ENCODE results near the gene DYNLT2B.
A peak's percentile ranks its signal among the peaks of the same experiment; 100 is the strongest.

DYNLT2B gene

DNA sequence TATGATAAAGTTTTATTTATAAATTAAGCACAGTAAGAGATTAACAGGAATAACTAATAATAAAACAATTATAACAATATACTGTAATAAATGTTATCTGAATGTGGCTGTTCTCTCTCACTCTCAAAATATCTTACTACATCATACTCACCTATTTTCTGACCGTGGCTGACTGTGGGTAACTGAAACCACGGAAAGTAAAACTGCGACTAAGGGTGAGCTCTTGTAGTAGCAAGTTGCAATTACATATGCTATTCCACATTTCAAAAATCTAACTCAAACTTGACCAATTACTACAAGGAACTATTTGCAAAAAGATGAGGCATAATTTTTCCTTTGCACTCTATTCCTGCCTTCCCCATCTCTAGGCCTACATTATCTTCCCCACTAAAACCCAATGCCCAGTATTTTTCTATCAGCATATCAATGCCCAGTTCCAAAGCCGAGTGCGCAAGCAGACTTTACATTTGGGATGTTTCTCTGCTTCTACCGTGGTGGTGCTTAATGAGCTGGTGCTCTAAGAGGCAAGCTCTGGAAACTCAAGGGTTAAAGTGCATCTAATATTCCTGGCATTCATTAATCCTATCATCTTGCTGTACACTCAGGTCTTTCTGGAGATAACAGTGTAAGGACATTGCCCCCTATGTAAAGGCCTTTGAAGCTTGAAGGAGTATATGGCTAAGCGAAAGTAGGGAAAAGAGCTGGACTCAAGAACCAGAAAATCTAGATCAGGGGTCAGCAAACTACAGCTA lies 37.2 kb downstream of the DYNLT2B start:
- no peak for DNase-seq (ENCODE audit: low spot score)
- no peaks in the 10 kb centered on the region for H3K9me3 ChIP-seq (replicated peaks in 1 of 2; ENCODE audit: control insufficient read depth in 2 of 2, insufficient read depth in 1 of 2, low read depth in 1 of 2, low read length in 2 of 2)
- H3K4ac ChIP-seq (ENCODE audit: low read length), result no peak overlapping the region
- H2BK5ac ChIP-seq (ENCODE audit: low read length), result no peak overlapping the region
- H3K18ac ChIP-seq (ENCODE audit: low read length), result no peak overlapping the region
- H2AK5ac ChIP-seq (ENCODE audit: low read depth, low read length), result no peak overlapping the region
- H3K9ac ChIP-seq (ENCODE audit: low read depth, low read length, poor library complexity), result no peak overlapping the region
- no peaks in the 10 kb centered on the region for H3K79me1 ChIP-seq (ENCODE audit: low read depth, low read length)
- no peak overlapping the region for H2BK15ac ChIP-seq (ENCODE audit: low read length)
- no peaks in the 10 kb centered on the region for H3K27me3 ChIP-seq (ENCODE audit: control insufficient read depth in 3 of 3, insufficient read depth in 3 of 3, low read depth in 1 of 3, low read length in 3 of 3)
- H2BK120ac ChIP-seq (ENCODE audit: low read depth, low read length), result no peak overlapping the region
- H4K91ac ChIP-seq (ENCODE audit: low read depth, low read length, poor library complexity), result no peak overlapping the region
- no peak overlapping the region for H3K4me2 ChIP-seq (ENCODE audit: insufficient read depth, low read length, poor library complexity, severe bottlenecking)
- no peak overlapping the region for H2AFZ ChIP-seq (ENCODE audit: low read length)
- no CpG with 5 or more reads among the region's 7 CpGs for WGBS, 2 donors (ENCODE audit: extremely low coverage in 2 of 2, insufficient read length in 2 of 2, insufficient replicate concordance in 1 of 2)
- no peak overlapping the region for H3K4me3 ChIP-seq (ENCODE audit: low read length in 2 of 2)
- H4K8ac ChIP-seq (ENCODE audit: low read depth, low read length), result no peak overlapping the region
- no peak overlapping the region for H3K23ac ChIP-seq (ENCODE audit: low read depth, low read length, poor library complexity)
- no peak overlapping the region for H3K27ac ChIP-seq (replicated peaks; ENCODE audit: low read length)
- no peak overlapping the region for H2BK12ac ChIP-seq (ENCODE audit: low read length)
- no peaks in the 10 kb centered on the region for H3K4me1 ChIP-seq (ENCODE audit: control insufficient read depth in 2 of 2, insufficient read depth in 1 of 2, low read depth in 1 of 2, low read length in 2 of 2)
- H3K14ac ChIP-seq (ENCODE audit: low read length), result no peak overlapping the region
- peaks cover 0 to 2% of the 10 kb centered on the region in 2 donors for H3K36me3 ChIP-seq (replicated peaks in 1 of 2; ENCODE audit: control insufficient read depth in 2 of 2, insufficient read depth in 2 of 2, low read length in 2 of 2)

DNA sequence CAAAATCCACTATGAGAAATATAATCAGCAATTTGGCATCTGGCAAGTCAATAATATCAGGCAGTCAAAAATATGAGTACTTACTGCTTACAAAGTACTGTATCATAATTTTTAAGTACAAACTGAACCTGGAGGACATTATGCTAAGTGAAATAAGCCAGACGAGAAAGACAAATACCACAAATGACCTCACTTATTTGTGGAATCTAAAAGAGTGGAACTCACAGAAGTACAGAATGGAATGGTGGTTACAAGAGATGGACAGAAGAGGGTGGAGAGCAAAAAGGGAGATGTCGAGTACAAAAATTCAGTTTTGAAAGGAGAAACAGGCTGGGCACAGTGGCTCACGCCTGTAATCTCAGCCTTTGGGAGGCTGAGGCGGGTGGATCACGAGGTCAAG lies 42.9 kb downstream of the DYNLT2B start:
- no peak overlapping the region for H3K4ac ChIP-seq (ENCODE audit: low read length)
- no peak overlapping the region for H2BK5ac ChIP-seq (ENCODE audit: low read length)
- H3K36me3 ChIP-seq (replicated peaks in 1 of 2; ENCODE audit: control insufficient read depth in 2 of 2, insufficient read depth in 2 of 2, low read length in 2 of 2), result peaks cover 8 to 23% of the 10 kb centered on the region in 2 donors
- no peak overlapping the region for H4K91ac ChIP-seq (ENCODE audit: low read depth, low read length, poor library complexity)
- H2BK120ac ChIP-seq (ENCODE audit: low read depth, low read length), result no peak overlapping the region
- H3K9me3 ChIP-seq (replicated peaks in 1 of 2; ENCODE audit: control insufficient read depth in 2 of 2, insufficient read depth in 1 of 2, low read depth in 1 of 2, low read length in 2 of 2), result peaks cover 5 to 16% of the 10 kb centered on the region in 2 donors
- no peak overlapping the region for H3K9ac ChIP-seq (ENCODE audit: low read depth, low read length, poor library complexity)
- no peak for DNase-seq (ENCODE audit: low spot score)
- H3K4me3 ChIP-seq (ENCODE audit: low read length in 2 of 2), result no peak overlapping the region
- no peak overlapping the region for H2BK12ac ChIP-seq (ENCODE audit: low read length)
- H3K18ac ChIP-seq (ENCODE audit: low read length), result no peak overlapping the region
- H3K14ac ChIP-seq (ENCODE audit: low read length), result no peak overlapping the region
- no peaks in the 10 kb centered on the region for H3K27me3 ChIP-seq (ENCODE audit: control insufficient read depth in 3 of 3, insufficient read depth in 3 of 3, low read depth in 1 of 3, low read length in 3 of 3)
- no peak overlapping the region for H2AK5ac ChIP-seq (ENCODE audit: low read depth, low read length)
- H3K79me1 ChIP-seq (ENCODE audit: low read depth, low read length), result peaks cover 2% of the 10 kb centered on the region
- no peak overlapping the region for H3K23ac ChIP-seq (ENCODE audit: low read depth, low read length, poor library complexity)
- H2AFZ ChIP-seq (ENCODE audit: low read length), result no peak overlapping the region
- no peaks in the 10 kb centered on the region for H3K4me1 ChIP-seq (ENCODE audit: control insufficient read depth in 2 of 2, insufficient read depth in 1 of 2, low read depth in 1 of 2, low read length in 2 of 2)
- WGBS, 2 donors (ENCODE audit: extremely low coverage in 2 of 2, insufficient read length in 2 of 2, insufficient replicate concordance in 1 of 2), result no CpG with 5 or more reads among the region's 5 CpGs
- H3K4me2 ChIP-seq (ENCODE audit: insufficient read depth, low read length, poor library complexity, severe bottlenecking), result no peak overlapping the region
- H2BK15ac ChIP-seq (ENCODE audit: low read length), result no peak overlapping the region
- H3K27ac ChIP-seq (replicated peaks; ENCODE audit: low read length), result no peak overlapping the region
- H4K8ac ChIP-seq (ENCODE audit: low read depth, low read length), result no peak overlapping the region

DNA sequence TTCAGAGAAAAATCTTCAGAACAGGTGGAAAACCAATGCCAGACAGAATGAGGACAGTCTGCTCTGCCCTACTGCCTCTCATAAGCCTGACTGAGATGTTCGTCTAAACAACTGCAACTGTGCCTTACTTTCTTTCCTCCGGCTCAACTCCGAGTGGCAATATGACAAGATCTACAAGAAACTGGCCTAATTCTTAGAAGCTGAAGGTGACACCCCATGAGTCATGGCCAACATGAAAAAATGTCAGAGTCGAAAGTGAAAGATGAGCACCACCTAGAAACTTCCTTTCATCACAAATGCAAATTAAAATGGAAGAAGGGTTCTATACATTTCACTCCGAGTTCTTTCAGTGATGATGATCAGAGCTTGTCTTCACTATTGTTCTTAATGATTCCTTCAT lies 43.5 kb downstream of the DYNLT2B start:
- no peak overlapping the region for H3K23ac ChIP-seq (ENCODE audit: low read depth, low read length, poor library complexity)
- peaks cover 5 to 16% of the 10 kb centered on the region in 2 donors for H3K9me3 ChIP-seq (replicated peaks in 1 of 2; ENCODE audit: control insufficient read depth in 2 of 2, insufficient read depth in 1 of 2, low read depth in 1 of 2, low read length in 2 of 2)
- H4K91ac ChIP-seq (ENCODE audit: low read depth, low read length, poor library complexity), result no peak overlapping the region
- peaks cover 2% of the 10 kb centered on the region for H3K79me1 ChIP-seq (ENCODE audit: low read depth, low read length)
- H3K36me3 ChIP-seq (replicated peaks in 1 of 2; ENCODE audit: control insufficient read depth in 2 of 2, insufficient read depth in 2 of 2, low read length in 2 of 2), result peaks cover 8 to 26% of the 10 kb centered on the region in 2 donors
- no peaks in the 10 kb centered on the region for H3K4me1 ChIP-seq (ENCODE audit: control insufficient read depth in 2 of 2, insufficient read depth in 1 of 2, low read depth in 1 of 2, low read length in 2 of 2)
- no peak overlapping the region for H4K8ac ChIP-seq (ENCODE audit: low read depth, low read length)
- H3K27me3 ChIP-seq (ENCODE audit: control insufficient read depth in 3 of 3, insufficient read depth in 3 of 3, low read depth in 1 of 3, low read length in 3 of 3), result no peaks in the 10 kb centered on the region
- DNase-seq (ENCODE audit: low spot score), result no peak
- H3K14ac ChIP-seq (ENCODE audit: low read length), result no peak overlapping the region
- no peak overlapping the region for H3K9ac ChIP-seq (ENCODE audit: low read depth, low read length, poor library complexity)
- no peak overlapping the region for H2BK15ac ChIP-seq (ENCODE audit: low read length)
- H3K27ac ChIP-seq (replicated peaks; ENCODE audit: low read length), result no peak overlapping the region
- no peak overlapping the region for H2BK120ac ChIP-seq (ENCODE audit: low read depth, low read length)
- no peak overlapping the region for H3K4me2 ChIP-seq (ENCODE audit: insufficient read depth, low read length, poor library complexity, severe bottlenecking)
- no CpG with 5 or more reads among the region's 5 CpGs for WGBS, 2 donors (ENCODE audit: extremely low coverage in 2 of 2, insufficient read length in 2 of 2, insufficient replicate concordance in 1 of 2)
- H2AFZ ChIP-seq (ENCODE audit: low read length), result no peak overlapping the region
- H3K4ac ChIP-seq (ENCODE audit: low read length), result no peak overlapping the region
- H2BK12ac ChIP-seq (ENCODE audit: low read length), result no peak overlapping the region
- no peak overlapping the region for H2BK5ac ChIP-seq (ENCODE audit: low read length)
- H3K4me3 ChIP-seq (ENCODE audit: low read length in 2 of 2), result no peak overlapping the region
- H2AK5ac ChIP-seq (ENCODE audit: low read depth, low read length), result no peak overlapping the region
- H3K18ac ChIP-seq (ENCODE audit: low read length), result no peak overlapping the region

DNA sequence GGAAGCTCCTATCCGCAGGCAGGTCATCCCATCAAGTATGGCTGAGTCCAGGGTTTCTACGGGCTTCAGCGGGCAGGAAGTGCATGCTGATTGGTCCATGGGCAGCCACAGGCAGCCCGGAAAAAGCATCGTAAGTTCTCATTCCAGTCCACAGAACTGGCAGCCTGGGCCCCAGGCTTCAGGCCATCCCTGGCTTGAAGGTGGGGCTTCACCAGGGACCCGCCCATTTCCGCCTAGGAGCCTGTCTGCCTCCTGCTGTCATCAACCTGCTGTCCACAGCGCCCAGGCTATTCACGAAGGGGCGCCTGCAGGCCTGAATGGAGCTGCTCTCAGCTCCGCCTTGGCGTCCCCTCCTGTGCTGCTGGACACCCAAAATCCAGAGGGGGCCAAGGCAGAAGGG lies 44.4 kb downstream of the DYNLT2B start:
- H4K8ac ChIP-seq (ENCODE audit: low read depth, low read length), result no peak overlapping the region
- H3K27me3 ChIP-seq (ENCODE audit: control insufficient read depth in 3 of 3, insufficient read depth in 3 of 3, low read depth in 1 of 3, low read length in 3 of 3), result no peaks in the 10 kb centered on the region
- H3K4ac ChIP-seq (ENCODE audit: low read length), result no peak overlapping the region
- H3K4me2 ChIP-seq (ENCODE audit: insufficient read depth, low read length, poor library complexity, severe bottlenecking), result no peak overlapping the region
- H3K4me3 ChIP-seq (ENCODE audit: low read length in 2 of 2), result peak overlapping the region in 1 of 2 donors; percentile 30
- H3K14ac ChIP-seq (ENCODE audit: low read length), result peak overlapping the region; percentile 75
- H2BK12ac ChIP-seq (ENCODE audit: low read length), result no peak overlapping the region
- no peak overlapping the region for H2BK15ac ChIP-seq (ENCODE audit: low read length)
- peak overlapping the region; percentile 40 for H4K91ac ChIP-seq (ENCODE audit: low read depth, low read length, poor library complexity)
- H3K9me3 ChIP-seq (replicated peaks in 1 of 2; ENCODE audit: control insufficient read depth in 2 of 2, insufficient read depth in 1 of 2, low read depth in 1 of 2, low read length in 2 of 2), result peaks cover 5 to 16% of the 10 kb centered on the region in 2 donors
- H3K9ac ChIP-seq (ENCODE audit: low read depth, low read length, poor library complexity), result peak overlapping the region; percentile 78
- DNase-seq (ENCODE audit: low spot score), result no peak
- peaks cover 8 to 35% of the 10 kb centered on the region in 2 donors for H3K36me3 ChIP-seq (replicated peaks in 1 of 2; ENCODE audit: control insufficient read depth in 2 of 2, insufficient read depth in 2 of 2, low read length in 2 of 2)
- WGBS, 2 donors (ENCODE audit: extremely low coverage in 2 of 2, insufficient read length in 2 of 2, insufficient replicate concordance in 1 of 2), result no CpG with 5 or more reads among the region's 12 CpGs
- H3K18ac ChIP-seq (ENCODE audit: low read length), result peak overlapping the region; percentile 16
- no peak overlapping the region for H2AFZ ChIP-seq (ENCODE audit: low read length)
- H3K79me1 ChIP-seq (ENCODE audit: low read depth, low read length), result peaks cover 2% of the 10 kb centered on the region
- no peak overlapping the region for H2BK120ac ChIP-seq (ENCODE audit: low read depth, low read length)
- no peak overlapping the region for H2BK5ac ChIP-seq (ENCODE audit: low read length)
- H2AK5ac ChIP-seq (ENCODE audit: low read depth, low read length), result no peak overlapping the region
- no peaks in the 10 kb centered on the region for H3K4me1 ChIP-seq (ENCODE audit: control insufficient read depth in 2 of 2, insufficient read depth in 1 of 2, low read depth in 1 of 2, low read length in 2 of 2)
- H3K27ac ChIP-seq (replicated peaks; ENCODE audit: low read length), result no peak overlapping the region
- H3K23ac ChIP-seq (ENCODE audit: low read depth, low read length, poor library complexity), result peak overlapping the region; percentile 45
